ENCODE results near the gene FAM50B. TPM values are rescaled to one million over a fixed set of nuclear protein-coding genes. Genes with fewer than 3 reads are reported as not detected.

The FAM50B gene
- polyA plus RNA-seq, 1 donor from 2014 or later = 0.79 TPM

- Histone ChIP-seq H3K9me2 (ENCODE audit: insufficient read depth, low read length) (no peaks in the 10 kb centered on the region), H2AFZ (ENCODE audit: low read depth, low read length) (no peak overlapping the region), H3K9ac (ENCODE audit: low read length) (no peak overlapping the region), H3F3A (ENCODE audit: insufficient read depth, low read length, poor library complexity, severe bottlenecking) (no peaks in the 10 kb centered on the region), H3K4me3 (ENCODE audit: low read length) (no peak overlapping the region), H3K36me3 (ENCODE audit: insufficient read depth, low read length) (no peaks in the 10 kb centered on the region), H4K20me1 (ENCODE audit: insufficient read depth) (no peaks in the 10 kb centered on the region), H3K27me3 (ENCODE audit: insufficient read depth, low read depth, low read length) (no peaks in the 10 kb centered on the region), H3K27ac (ENCODE audit: low read length) (no peak overlapping the region), H3K79me2 (replicated peaks; ENCODE audit: insufficient read depth, low read length) (no peaks in the 10 kb centered on the region), H3K4me2 (ENCODE audit: low read length) (no peak overlapping the region), H3K9me3 (ENCODE audit: low read length) (no peaks in the 10 kb centered on the region)
- TF ChIP-seq EZH2 (IDR thresholded peaks at IDR 0.05; ENCODE audit: borderline replicate concordance, insufficient read depth, low read length, poor library complexity, severe bottlenecking) = no peak
- TF ChIP-seq EP300 (conservative IDR thresholded peaks at IDR 0.05; ENCODE audit: poor library complexity, severe bottlenecking) = peak; percentile 62
Observed at GRCh38 chr6:3835785-3836184, 13.4 kb upstream of the FAM50B start.

- Histone ChIP-seq H3K9me3 (ENCODE audit: low read length) (no peaks in the 10 kb centered on the region), H3K36me3 (ENCODE audit: insufficient read depth, low read length) (no peaks in the 10 kb centered on the region), H3K27me3 (ENCODE audit: insufficient read depth, low read depth, low read length) (no peaks in the 10 kb centered on the region), H3F3A (ENCODE audit: insufficient read depth, low read length, poor library complexity, severe bottlenecking) (no peaks in the 10 kb centered on the region), H3K79me2 (replicated peaks; ENCODE audit: insufficient read depth, low read length) (no peaks in the 10 kb centered on the region), H4K20me1 (ENCODE audit: insufficient read depth) (no peaks in the 10 kb centered on the region), H3K27ac (ENCODE audit: low read length) (no peak overlapping the region), H2AFZ (ENCODE audit: low read depth, low read length) (no peak overlapping the region), H3K9ac (ENCODE audit: low read length) (no peak overlapping the region), H3K9me2 (ENCODE audit: insufficient read depth, low read length) (no peaks in the 10 kb centered on the region), H3K4me3 (ENCODE audit: low read length) (no peak overlapping the region), H3K4me2 (ENCODE audit: low read length) (no peak overlapping the region)
- TF ChIP-seq SMC3 (conservative IDR thresholded peaks at IDR 0.05; ENCODE audit: poor library complexity) (no peak), REST (IDR thresholded peaks at IDR 0.05; ENCODE audit: borderline replicate concordance) (no peak), MXI1 (conservative IDR thresholded peaks at IDR 0.05; ENCODE audit: poor library complexity, severe bottlenecking) (no peak), RAD21 (conservative IDR thresholded peaks at IDR 0.05) (no peak), CTCF (IDR thresholded peaks at IDR 0.05; ENCODE audit: poor library complexity, severe bottlenecking) (no peak), EP300 (conservative IDR thresholded peaks at IDR 0.05; ENCODE audit: poor library complexity, severe bottlenecking) (no peak), EZH2 (IDR thresholded peaks at IDR 0.05; ENCODE audit: borderline replicate concordance, insufficient read depth, low read length, poor library complexity, severe bottlenecking) (no peak), TAF1 (IDR thresholded peaks at IDR 0.05; ENCODE audit: low read depth) (no peak), POLR2AphosphoS5 (IDR thresholded peaks at IDR 0.05) (no peak)
Observed at GRCh38 chr6:3836566-3836965, 12.6 kb upstream of the FAM50B start.

- Histone ChIP-seq H3K4me3 (ENCODE audit: low read length) (no peak overlapping the region), H3K9me2 (ENCODE audit: insufficient read depth, low read length) (no peaks in the 10 kb centered on the region), H4K20me1 (ENCODE audit: insufficient read depth) (no peaks in the 10 kb centered on the region), H3F3A (ENCODE audit: insufficient read depth, low read length, poor library complexity, severe bottlenecking) (no peaks in the 10 kb centered on the region), H3K4me2 (ENCODE audit: low read length) (no peak overlapping the region), H3K79me2 (replicated peaks; ENCODE audit: insufficient read depth, low read length) (no peaks in the 10 kb centered on the region), H3K27ac (ENCODE audit: low read length) (no peak overlapping the region), H3K27me3 (ENCODE audit: insufficient read depth, low read depth, low read length) (no peaks in the 10 kb centered on the region), H3K9me3 (ENCODE audit: low read length) (no peaks in the 10 kb centered on the region), H3K36me3 (ENCODE audit: insufficient read depth, low read length) (no peaks in the 10 kb centered on the region), H3K9ac (ENCODE audit: low read length) (no peak overlapping the region), H2AFZ (ENCODE audit: low read depth, low read length) (no peak overlapping the region)
- TF ChIP-seq SMC3 (conservative IDR thresholded peaks at IDR 0.05; ENCODE audit: poor library complexity) (no peak), REST (IDR thresholded peaks at IDR 0.05; ENCODE audit: borderline replicate concordance) (no peak), MXI1 (conservative IDR thresholded peaks at IDR 0.05; ENCODE audit: poor library complexity, severe bottlenecking) (no peak), EP300 (conservative IDR thresholded peaks at IDR 0.05; ENCODE audit: poor library complexity, severe bottlenecking) (no peak), CTCF (IDR thresholded peaks at IDR 0.05; ENCODE audit: poor library complexity, severe bottlenecking) (no peak), EZH2 (IDR thresholded peaks at IDR 0.05; ENCODE audit: borderline replicate concordance, insufficient read depth, low read length, poor library complexity, severe bottlenecking) (no peak)
Observed at GRCh38 chr6:3837781-3838180, 11.4 kb upstream of the FAM50B start.
